OCI-LY7 (cell line): ENCODE data around the gene SH3TC1. TPM values are rescaled to one million over a fixed set of nuclear protein-coding genes. Genes with fewer than 3 reads are reported as not detected.
A peak's percentile ranks its signal among the peaks of the same experiment; 100 is the strongest.

Experiments
- BruUV-seq: library from RNA; stranded (reverse); fragments of 400-500 nt; replicated peaks from 2 replicates; lab custom pipeline; 2021; lab: Mats Ljungman, UMichigan
- CTCF ChIA-PET: fragments of 300-600 bp; sonication (Branson Sonifier 250); formaldehyde crosslinking; loops from one replicate; lab custom pipeline; 2022; ENCODE audit warnings: antibody characterized with exemption; ENCODE audit not compliant: unreplicated experiment; lab: Charles Lee
- POLR2A ChIA-PET: fragments of 300-600 bp; sonication (Branson Sonifier 250); formaldehyde crosslinking; loops from one replicate; lab custom pipeline; 2022; ENCODE audit warnings: antibody characterized with exemption; lab: Charles Lee
- DNase-seq: peaks from one replicate; pipeline ENCODE4 v3.0.0-alpha.2; 2015; ENCODE audit warnings: low spot score
- H2AFZ ChIP-seq: fragments of 200-600 bp; sonication (generic), shearing (Covaris generic); 2 replicates; pipeline ENCODE4 v1.6.1; 2014; ENCODE audit warnings: mild to moderate bottlenecking, antibody characterized with exemption, low read length, moderate library complexity
- H3K27ac ChIP-seq: fragments of 200-600 bp; sonication (generic); 2 replicates; pipeline ENCODE4 v1.5.1; 2014; ENCODE audit warnings: mixed run types, low read depth, mild to moderate bottlenecking, moderate library complexity, low read length, inconsistent platforms; ENCODE audit not compliant: poor library complexity, severe bottlenecking
- H3K36me3 ChIP-seq: fragments of 200-600 bp; sonication (generic); 2 replicates; pipeline ENCODE4 v1.6.1; 2014; ENCODE audit warnings: mild to moderate bottlenecking, antibody characterized with exemption, low read length, moderate library complexity, mixed read lengths; ENCODE audit not compliant: insufficient read depth
- H3K4me1 ChIP-seq: fragments of 200-600 bp; sonication (generic); 2 replicates; pipeline ENCODE4 v1.5.1; 2014; ENCODE audit warnings: mild to moderate bottlenecking, low read length; ENCODE audit not compliant: insufficient read depth, poor library complexity, severe bottlenecking
- H3K4me2 ChIP-seq: fragments of 200-600 bp; sonication (generic); 2 replicates; pipeline ENCODE4 v1.6.1; 2014; ENCODE audit warnings: mild to moderate bottlenecking, low read length
- H3K4me3 ChIP-seq: fragments of 200-600 bp; sonication (generic); 2 replicates; pipeline ENCODE4 v1.5.1; 2014; ENCODE audit warnings: mild to moderate bottlenecking, low read depth, low read length; ENCODE audit not compliant: poor library complexity, severe bottlenecking
- H3K79me2 ChIP-seq: fragments of 200-600 bp; sonication (generic); 2 replicates; pipeline ENCODE4 v1.6.1; 2016; ENCODE audit warnings: low read depth, mild to moderate bottlenecking, low read length, moderate library complexity, mixed read lengths; ENCODE audit not compliant: insufficient read depth
- H3K9me2 ChIP-seq: fragments of 200-600 bp; sonication (generic); 2 replicates; pipeline ENCODE4 v1.6.1; 2016; ENCODE audit warnings: mild to moderate bottlenecking, low read length, mixed read lengths; ENCODE audit not compliant: insufficient read depth
- H3K9me3 ChIP-seq: fragments of 200-600 bp; sonication (generic); 2 replicates; pipeline ENCODE4 v1.6.1; 2014; ENCODE audit warnings: mild to moderate bottlenecking, mixed run types, low read length, mixed read lengths
- H4K20me1 ChIP-seq: fragments of 200-600 bp; sonication (generic); 2 replicates; pipeline ENCODE4 v1.6.1; 2014; ENCODE audit warnings: mild to moderate bottlenecking, antibody characterized with exemption, low read length, moderate library complexity, mixed read lengths; ENCODE audit not compliant: insufficient read depth
- CTCF ChIP-seq: fragments of 200-600 bp; sonication (generic); conservative IDR thresholded peaks from 2 replicates; pipeline ENCODE4 v1.5.1; 2014; ENCODE audit warnings: mild to moderate bottlenecking, antibody characterized with exemption, low read length, moderate library complexity, mixed read lengths
- EZH2phosphoT487 ChIP-seq: fragments of 200-600 bp; sonication (generic); IDR thresholded peaks from 2 replicates; pipeline ENCODE4 v1.6.1; 2018; ENCODE audit warnings: low read depth, borderline replicate concordance, mild to moderate bottlenecking, mixed run types, antibody characterized with exemption, low read length, moderate library complexity, mixed read lengths
- intact Hi-C: fragments of 100-400 bp; cut with micrococcal nuclease; formaldehyde crosslinking; loops from one replicate; pipeline ENCODE4 v1.10.0; 2022; ENCODE audit not compliant: unreplicated experiment
- total RNA-seq, 2 experiments: library from RNA; depleted of rRNA in 1 of 2; stranded (reverse); fragments of >200 nt in 1 of 2; shearing (Covaris generic) in 1 of 2; gene quantifications; 2 replicates each; pipeline ENCODE4 v1.2.3, GENCODE V29; 2014 to 2022

SH3TC1 gene
- total RNA-seq, 2 experiments from 2014 or later, result 17.5 to 42.4 TPM

GRCh38 chr4:8191136-8191747 lies 7.8 kb upstream of the SH3TC1 start:
- POLR2A ChIA-PET, result interaction anchor here (1.5 kb wide), 1 partner anchor 14 kb away, joined by 7 read pairs; no protein-coding TSS in a partner anchor
- no peaks in the 10 kb centered on the region for H4K20me1 ChIP-seq
- no peaks in the 10 kb centered on the region for H3K9me2 ChIP-seq
- no peak for DNase-seq
- TF ChIP-seq CTCF (no peak), EZH2phosphoT487 (no peak)
- no peaks in the 10 kb centered on the region for H3K9me3 ChIP-seq
- intact Hi-C loops, result loop anchor here (5.0 kb wide), 1 partner anchor 389 kb away; no protein-coding TSS in a partner anchor
- H3K27ac ChIP-seq, result no peak overlapping the region
- no peak overlapping the region for H3K4me2 ChIP-seq
- no peak overlapping the region for H3K4me3 ChIP-seq
- H3K79me2 ChIP-seq, result no peaks in the 10 kb centered on the region
- H3K4me1 ChIP-seq, result peaks cover 4% of the 10 kb centered on the region
- no peak overlapping the region for H2AFZ ChIP-seq
- CTCF ChIA-PET, result interaction anchor here (1.5 kb wide), 1 partner anchor 14 kb away, joined by 5 read pairs; no protein-coding TSS in a partner anchor
- no peaks in the 10 kb centered on the region for H3K36me3 ChIP-seq
- BruUV-seq, result no TSS peak

GRCh38 chr4:8192748-8193738 lies 6.0 kb upstream of the SH3TC1 start:
- no peaks in the 10 kb centered on the region for H3K36me3 ChIP-seq
- no peaks in the 10 kb centered on the region for H4K20me1 ChIP-seq
- TF ChIP-seq CTCF (peak; percentile 65), EZH2phosphoT487 (no peak)
- CTCF ChIA-PET, result interaction anchor here (1.5 kb wide), 1 partner anchor 16 kb away, joined by 9 read pairs; no protein-coding TSS in a partner anchor
- H3K4me3 ChIP-seq, result no peak overlapping the region
- intact Hi-C loops, result loop anchor here (1.0 to 5.0 kb wide), 2 partner anchors 17 to 391 kb away; no protein-coding TSS in a partner anchor
- POLR2A ChIA-PET, result interaction anchor here (1.2 to 1.5 kb wide), 2 partner anchors 16 to 28 kb away, joined by 3 to 7 read pairs; no protein-coding TSS in a partner anchor
- H3K27ac ChIP-seq, result no peak overlapping the region
- no peak overlapping the region for H2AFZ ChIP-seq
- H3K4me1 ChIP-seq, result peaks cover 5% of the 10 kb centered on the region
- H3K4me2 ChIP-seq, result no peak overlapping the region
- no peaks in the 10 kb centered on the region for H3K9me2 ChIP-seq
- BruUV-seq, result no TSS peak
- no peaks in the 10 kb centered on the region for H3K9me3 ChIP-seq
- H3K79me2 ChIP-seq, result no peaks in the 10 kb centered on the region
- DNase-seq, result peak; percentile 70
